RWPE1 (cell line): ENCODE results near the gene ANKRA2.
A peak's percentile ranks its signal among the peaks of the same experiment; 100 is the strongest.
"Not testable (repeated sequence)": the region's sequence is repeated elsewhere in the genome, so short reads cannot be mapped to it uniquely, and the experiment has no call there.

Experiments
- CTCF ChIA-PET: fragments of 350-600 bp; sonication (Branson Sonifier 250); formaldehyde crosslinking; extraction: SDS; loops from one replicate; lab custom pipeline; 2021; lab: Yijun Ruan, JAX
- POLR2A ChIA-PET: fragments of 400-600 bp; formaldehyde crosslinking; extraction: SDS; loops from one replicate; lab custom pipeline; 2020; ENCODE audit warnings: antibody characterized with exemption; ENCODE audit not compliant: low non-redundant PET; lab: Yijun Ruan, JAX
- DNase-seq: peaks from one replicate; pipeline ENCODE4 v3.0.0; 2012; ENCODE audit warnings: low spot score
- H3K27ac ChIP-seq: fragments of 450-650 bp; 2 replicates; pipeline ENCODE4 v1.5.1; 2017
- TF ChIP-seq, protein P1 (sequence below): fragments of 450-650 bp; conservative IDR thresholded peaks from 2 replicates; pipeline ENCODE4 v1.5.1; 2017; ENCODE audit warnings: low read depth, mild to moderate bottlenecking

ANKRA2 gene

DNA sequence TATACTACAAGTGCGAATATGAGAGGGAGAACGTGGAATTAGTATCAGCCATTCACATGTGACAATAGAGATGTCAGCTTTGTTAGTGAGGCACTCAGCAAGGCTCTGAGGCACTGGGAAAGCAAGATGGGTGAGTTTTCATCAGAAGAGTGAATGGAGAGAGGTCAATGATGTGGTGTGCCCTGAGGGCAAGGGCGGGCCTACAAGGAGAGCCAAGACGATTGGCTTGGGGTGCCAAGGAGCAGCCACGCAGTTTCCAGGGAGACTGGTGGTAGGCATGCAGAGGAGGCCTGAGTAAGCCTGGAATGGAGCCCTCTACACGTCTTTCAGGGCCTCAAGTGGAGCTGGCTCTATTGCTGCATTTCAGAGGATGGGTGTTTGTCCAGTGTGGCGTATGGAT is 42.5 kb downstream of the ANKRA2 start:
- DNase-seq = peak; percentile 39
- no peak overlapping the region for H3K27ac ChIP-seq
- CTCF ChIA-PET = interaction anchor here (0.7 to 0.9 kb wide), 3 partner anchors 13 to 831 kb away, joined by 3 to 5 read pairs (median 3); no protein-coding TSS in a partner anchor
- TF ChIP-seq, protein P1, sequence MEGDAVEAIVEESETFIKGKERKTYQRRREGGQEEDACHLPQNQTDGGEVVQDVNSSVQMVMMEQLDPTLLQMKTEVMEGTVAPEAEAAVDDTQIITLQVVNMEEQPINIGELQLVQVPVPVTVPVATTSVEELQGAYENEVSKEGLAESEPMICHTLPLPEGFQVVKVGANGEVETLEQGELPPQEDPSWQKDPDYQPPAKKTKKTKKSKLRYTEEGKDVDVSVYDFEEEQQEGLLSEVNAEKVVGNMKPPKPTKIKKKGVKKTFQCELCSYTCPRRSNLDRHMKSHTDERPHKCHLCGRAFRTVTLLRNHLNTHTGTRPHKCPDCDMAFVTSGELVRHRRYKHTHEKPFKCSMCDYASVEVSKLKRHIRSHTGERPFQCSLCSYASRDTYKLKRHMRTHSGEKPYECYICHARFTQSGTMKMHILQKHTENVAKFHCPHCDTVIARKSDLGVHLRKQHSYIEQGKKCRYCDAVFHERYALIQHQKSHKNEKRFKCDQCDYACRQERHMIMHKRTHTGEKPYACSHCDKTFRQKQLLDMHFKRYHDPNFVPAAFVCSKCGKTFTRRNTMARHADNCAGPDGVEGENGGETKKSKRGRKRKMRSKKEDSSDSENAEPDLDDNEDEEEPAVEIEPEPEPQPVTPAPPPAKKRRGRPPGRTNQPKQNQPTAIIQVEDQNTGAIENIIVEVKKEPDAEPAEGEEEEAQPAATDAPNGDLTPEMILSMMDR = no peak
- POLR2A ChIA-PET = no interaction called here

DNA sequence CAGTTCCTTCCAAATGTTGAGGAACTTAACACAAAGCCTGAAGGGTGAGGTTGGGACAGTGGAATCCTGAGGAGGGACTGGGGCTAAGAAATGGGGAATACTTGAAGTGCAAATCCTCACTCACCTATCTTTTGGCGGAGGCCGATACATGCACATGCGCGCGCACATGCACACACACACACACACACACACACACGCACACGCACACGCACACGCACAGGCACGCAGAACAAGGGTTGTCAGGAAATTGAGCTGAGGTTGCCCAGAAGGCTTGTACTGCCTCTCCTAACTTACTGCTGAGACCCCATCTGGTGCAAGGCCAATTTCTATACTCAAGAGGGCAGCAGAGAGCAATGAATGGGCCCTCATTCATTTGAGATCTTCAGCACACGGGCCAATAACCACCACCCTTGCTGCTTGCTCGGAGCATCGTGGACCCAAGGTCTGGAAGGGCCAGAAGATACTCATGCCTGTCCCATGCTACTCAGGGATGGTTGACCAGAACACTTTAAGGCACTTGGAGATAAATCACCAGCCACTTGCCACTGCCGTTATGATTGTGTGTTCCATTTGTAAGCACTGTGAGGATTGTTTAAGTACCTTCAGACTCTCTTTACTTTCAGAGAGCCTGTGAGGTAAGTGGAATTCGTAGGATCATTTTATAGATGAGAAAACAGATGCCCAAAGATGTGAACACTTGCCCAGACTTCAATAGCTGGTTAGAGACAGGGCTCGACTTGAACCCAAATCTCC is 45.7 kb downstream of the ANKRA2 start:
- peak; percentile 93 for DNase-seq
- POLR2A ChIA-PET = no interaction called here
- CTCF ChIA-PET = interaction anchor here (0.5 to 3.0 kb wide), 9 partner anchors 11 to 664 kb away, joined by 3 to 12 read pairs (median 3); no protein-coding TSS in a partner anchor
- no peak overlapping the region for H3K27ac ChIP-seq
- TF ChIP-seq, protein P1 = peak; percentile 94

DNA sequence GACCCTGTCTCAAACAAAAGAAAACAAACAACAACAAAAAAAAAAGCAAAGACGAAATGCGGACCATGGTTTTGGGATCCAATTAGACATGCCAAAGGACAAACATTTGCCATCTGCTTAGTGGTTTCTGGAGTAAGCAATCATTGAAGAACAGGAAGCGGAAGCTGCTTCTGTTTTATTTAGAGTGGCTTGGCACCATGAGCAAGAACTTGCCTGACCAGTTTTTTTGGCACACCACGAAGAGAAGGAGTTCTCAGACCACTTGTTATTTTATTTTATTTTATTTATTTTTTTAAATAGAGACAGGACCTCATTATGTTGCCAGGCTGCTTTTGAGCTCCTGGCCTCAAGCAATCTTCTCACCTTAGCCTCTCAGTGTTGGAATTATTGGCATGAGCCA is 50.2 kb downstream of the ANKRA2 start:
- POLR2A ChIA-PET = no interaction called here
- no peak for DNase-seq

DNA sequence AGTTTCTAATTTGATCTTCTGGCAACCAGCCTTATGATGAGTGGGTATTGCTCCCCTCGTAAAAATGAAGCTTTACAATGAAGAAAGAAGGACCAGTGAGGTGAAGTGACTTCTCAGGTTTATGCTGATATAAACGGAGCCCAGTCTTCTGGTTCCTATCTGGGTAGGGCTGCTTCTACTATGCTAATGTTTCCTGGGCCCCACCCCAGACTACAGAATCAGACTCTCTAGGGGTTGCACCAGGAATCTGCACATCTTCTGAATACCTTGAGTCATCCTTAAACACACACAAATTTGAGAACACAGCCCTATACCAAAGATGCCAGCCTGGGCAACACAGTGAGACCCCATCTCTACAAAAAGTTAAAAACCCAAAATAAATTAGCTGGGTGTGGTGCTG is 51.0 kb downstream of the ANKRA2 start:
- DNase-seq = no peak
- ChIA-PET CTCF (interaction anchor here (1.1 kb wide), 1 partner anchor 23 kb away, joined by 3 read pairs; no protein-coding TSS in a partner anchor), POLR2A (no interaction called here)
- no peak overlapping the region for H3K27ac ChIP-seq
- TF ChIP-seq, protein P1 = no peak

More for the DNA sequence above, 50.2 kb downstream of the ANKRA2 start:
- TF ChIP-seq, protein P1 = no peak
- H3K27ac ChIP-seq = no peak overlapping the region
- CTCF ChIA-PET = interaction anchor here (1.1 kb wide), 1 partner anchor 22 kb away, joined by 3 read pairs; no protein-coding TSS in a partner anchor

DNA sequence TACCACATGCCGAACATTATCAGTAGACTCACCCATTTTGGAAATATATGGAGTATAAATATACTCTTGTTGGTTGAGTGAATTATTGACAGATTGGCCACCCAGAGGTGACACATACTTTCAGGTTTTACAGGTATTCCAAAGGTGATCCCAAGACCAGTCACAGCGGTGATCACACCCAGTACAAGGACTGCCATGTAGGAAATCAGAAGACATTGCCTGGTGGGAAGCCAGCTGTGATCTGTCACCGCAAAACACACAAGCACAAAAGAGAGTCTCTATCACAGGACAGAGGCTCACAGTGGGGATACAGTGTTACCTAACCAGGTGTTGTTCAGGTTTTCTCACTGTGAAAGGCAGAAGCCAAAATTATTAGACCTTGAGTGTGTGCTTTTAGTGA is 51.4 kb downstream of the ANKRA2 start:
- ChIA-PET CTCF (no interaction called here), POLR2A (no interaction called here)
- DNase-seq = no peak
- TF ChIP-seq, protein P1 = no peak
- H3K27ac ChIP-seq = no peak overlapping the region

DNA sequence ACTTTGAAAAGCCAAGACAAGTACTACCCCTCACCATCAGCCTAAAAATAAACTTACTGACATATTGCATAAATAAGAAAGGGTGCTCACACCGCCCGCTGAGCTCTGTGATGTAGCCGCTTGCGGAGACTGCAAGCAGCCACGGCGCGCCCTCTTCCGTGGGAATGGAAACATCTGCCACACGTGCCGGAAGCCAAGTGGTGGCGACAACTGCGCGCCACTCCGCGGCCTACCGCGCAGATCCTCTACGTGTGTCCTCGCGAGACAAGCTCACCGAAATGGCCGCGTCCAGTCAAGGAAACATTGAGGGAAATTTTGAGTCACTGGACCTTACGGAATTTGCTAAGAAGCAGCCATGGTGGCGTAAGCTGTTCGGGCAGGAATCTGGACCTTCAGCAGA is 56.9 kb downstream of the ANKRA2 start:
- POLR2A ChIA-PET, H3K27ac ChIP-seq, CTCF ChIA-PET, DNase-seq: not testable (repeated sequence)

DNA sequence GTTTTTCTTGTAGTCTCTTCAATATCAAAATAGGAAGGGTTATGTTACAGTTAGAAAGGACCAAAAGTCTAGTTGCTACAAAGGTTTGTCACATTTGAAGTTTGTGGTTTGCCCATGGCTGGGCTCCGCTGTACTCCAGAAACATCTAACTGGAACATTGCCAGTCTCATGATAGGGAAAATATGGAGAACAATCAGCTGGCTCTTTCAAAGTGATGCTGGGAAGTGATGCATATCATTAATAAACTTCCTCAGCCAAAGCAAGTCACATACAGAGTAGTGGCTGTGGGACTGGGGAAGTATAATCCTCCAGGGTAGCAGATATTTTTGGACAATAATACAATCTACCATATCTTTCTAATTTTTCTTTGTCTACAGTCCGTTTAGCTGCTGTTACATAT is 58.4 kb downstream of the ANKRA2 start:
- POLR2A ChIA-PET = no interaction called here
- DNase-seq = no peak
- CTCF ChIA-PET = interaction anchor here (0.7 to 1.0 kb wide), 3 partner anchors 10 to 30 kb away, joined by 3 to 4 read pairs (median 3); no protein-coding TSS in a partner anchor
- TF ChIP-seq, protein P1 = no peak
- no peak overlapping the region for H3K27ac ChIP-seq
